Activated T-cell treated with anti-CD3 and anti-CD28 coated beads for 1 hour (primary cell): ENCODE data around the gene VHLL.

Experiments
- DNase-seq: peaks from one replicate; pipeline ENCODE4 v3.0.0-alpha.2; 2020; ENCODE audit warnings: low read depth

VHLL gene

GRCh38 chr1:156257711-156258110 is 41.4 kb downstream of the VHLL start:
- DNase-seq, result no peak

GRCh38 chr1:156253634-156254033 is 45.5 kb downstream of the VHLL start:
- DNase-seq, result no peak

- DNase-seq, result no peak
Measured at GRCh38 chr1:156251527-156251926, 47.6 kb downstream of the VHLL start.

GRCh38 chr1:156249593-156249992 is 49.5 kb downstream of the VHLL start:
- no peak for DNase-seq
